GM12872 (cell line): Measurements from ENCODE around the gene GALK2.

Source experiments
- TF ChIP-seq, protein P1 (sequence below): IDR thresholded peaks from 3 replicates; pipeline ENCODE4 v1.5.1; 2011; ENCODE audit warnings: low read depth, mild to moderate bottlenecking, low read length, moderate library complexity; ENCODE audit not compliant: insufficient read depth

Gene GALK2

GRCh38 chr15:49279521-49280456 is 109.7 kb downstream of the GALK2 start:
- TF ChIP-seq, protein P1, sequence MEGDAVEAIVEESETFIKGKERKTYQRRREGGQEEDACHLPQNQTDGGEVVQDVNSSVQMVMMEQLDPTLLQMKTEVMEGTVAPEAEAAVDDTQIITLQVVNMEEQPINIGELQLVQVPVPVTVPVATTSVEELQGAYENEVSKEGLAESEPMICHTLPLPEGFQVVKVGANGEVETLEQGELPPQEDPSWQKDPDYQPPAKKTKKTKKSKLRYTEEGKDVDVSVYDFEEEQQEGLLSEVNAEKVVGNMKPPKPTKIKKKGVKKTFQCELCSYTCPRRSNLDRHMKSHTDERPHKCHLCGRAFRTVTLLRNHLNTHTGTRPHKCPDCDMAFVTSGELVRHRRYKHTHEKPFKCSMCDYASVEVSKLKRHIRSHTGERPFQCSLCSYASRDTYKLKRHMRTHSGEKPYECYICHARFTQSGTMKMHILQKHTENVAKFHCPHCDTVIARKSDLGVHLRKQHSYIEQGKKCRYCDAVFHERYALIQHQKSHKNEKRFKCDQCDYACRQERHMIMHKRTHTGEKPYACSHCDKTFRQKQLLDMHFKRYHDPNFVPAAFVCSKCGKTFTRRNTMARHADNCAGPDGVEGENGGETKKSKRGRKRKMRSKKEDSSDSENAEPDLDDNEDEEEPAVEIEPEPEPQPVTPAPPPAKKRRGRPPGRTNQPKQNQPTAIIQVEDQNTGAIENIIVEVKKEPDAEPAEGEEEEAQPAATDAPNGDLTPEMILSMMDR, result no peak

GRCh38 chr15:49282366-49282765 is 112.3 kb downstream of the GALK2 start:
- TF ChIP-seq, protein P1, result no peak

GRCh38 chr15:49286649-49287404 is 116.8 kb downstream of the GALK2 start:
- TF ChIP-seq, protein P1, result no peak

- TF ChIP-seq, protein P1, result no peak
These were observed 117.4 kb downstream of the GALK2 start for GRCh38 chr15:49287481-49287880.

DNA sequence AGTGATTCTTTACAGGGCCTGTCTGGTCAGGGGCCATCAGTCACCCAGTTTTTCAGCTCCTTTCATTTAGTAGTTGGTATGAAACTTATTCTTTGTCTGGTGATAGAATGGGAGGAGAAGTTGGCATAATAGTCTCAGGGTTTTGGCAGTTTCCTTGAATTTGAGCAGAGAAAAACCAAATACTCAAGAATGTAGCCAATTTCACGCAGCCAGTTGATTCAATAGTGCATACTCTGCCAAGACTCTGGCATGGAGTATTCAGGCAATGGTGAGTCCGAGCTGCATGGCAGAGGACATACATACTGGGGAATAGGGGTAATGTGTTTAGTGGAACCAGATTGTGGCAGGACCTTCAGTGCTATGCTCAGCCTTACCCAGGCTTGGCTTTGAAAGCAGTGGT is 118.3 kb downstream of the GALK2 start:
- TF ChIP-seq, protein P1, result no peak

DNA sequence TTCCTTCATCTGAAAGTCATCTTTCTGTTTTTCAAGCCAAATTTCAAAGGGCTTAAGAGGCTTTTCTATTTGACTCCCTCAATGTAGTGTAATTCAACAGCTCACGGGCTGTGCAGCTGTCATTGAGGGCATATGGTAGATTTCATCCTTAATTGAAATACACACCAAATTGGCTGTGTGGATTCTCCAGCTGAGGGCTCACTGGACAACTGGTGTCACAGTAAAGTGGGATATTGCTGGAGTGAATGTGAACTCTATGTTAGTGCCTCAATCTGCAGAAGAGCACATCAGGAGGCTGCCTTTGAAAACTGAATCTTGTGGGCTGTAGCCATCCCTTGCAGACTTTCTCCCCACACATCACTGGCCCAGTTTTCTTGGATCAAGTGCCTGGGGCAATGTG is 120.1 kb downstream of the GALK2 start:
- TF ChIP-seq, protein P1, result no peak

GRCh38 chr15:49293941-49294340 is 123.9 kb downstream of the GALK2 start:
- TF ChIP-seq, protein P1, result no peak
